Gastroesophageal sphincter (tissue), 3 donors: Measurements from ENCODE around the gene LILRA6.
"Not testable (repeated sequence)": the region's sequence is repeated elsewhere in the genome, so short reads cannot be mapped to it uniquely, and the experiment has no call there.

Experiments used
- CTCF ChIP-seq, 4 experiments: fragments of 200-600 bp in 2 of 4; fragments of 450-650 bp in 2 of 4; sonication (generic) in 1 of 4; IDR thresholded peaks; one replicate each; pipeline ENCODE4 v1.5.1; 2017 to 2019; ENCODE audit warnings: antibody characterized with exemption in 4 of 4, mild to moderate bottlenecking in 2 of 4, moderate library complexity in 2 of 4
- POLR2A ChIP-seq, 2 donors: fragments of 450-650 bp; IDR thresholded peaks; one replicate each; pipeline ENCODE4 v1.6.1; 2017; ENCODE audit warnings: antibody characterized with exemption in 2 of 2, mild to moderate bottlenecking in 2 of 2, moderate library complexity in 1 of 2
- POLR2AphosphoS5 ChIP-seq: sonication (generic); formaldehyde crosslinking; IDR thresholded peaks from one replicate; pipeline ENCODE4 v1.6.1; 2017; ENCODE audit warnings: antibody characterized with exemption

GRCh38 chr19:54277111-54277615 lies 34.6 kb upstream of the LILRA6 start:
- not testable (repeated sequence) for TF ChIP-seq POLR2A (IDR thresholded peaks at IDR 0.05); CTCF (IDR thresholded peaks at IDR 0.05); POLR2AphosphoS5
